C4-2B (cell line): Measurements from ENCODE around the gene CDH15.

Experiments used
- ZFX ChIP-seq: fragments of 450-650 bp; IDR thresholded peaks from 2 replicates; pipeline ENCODE4 v1.6.1; 2017
- TF ChIP-seq, protein P1 (sequence below): fragments of 450-650 bp; conservative IDR thresholded peaks from 2 replicates; pipeline ENCODE4 v1.5.1; 2017; ENCODE audit warnings: mild to moderate bottlenecking

DNA sequence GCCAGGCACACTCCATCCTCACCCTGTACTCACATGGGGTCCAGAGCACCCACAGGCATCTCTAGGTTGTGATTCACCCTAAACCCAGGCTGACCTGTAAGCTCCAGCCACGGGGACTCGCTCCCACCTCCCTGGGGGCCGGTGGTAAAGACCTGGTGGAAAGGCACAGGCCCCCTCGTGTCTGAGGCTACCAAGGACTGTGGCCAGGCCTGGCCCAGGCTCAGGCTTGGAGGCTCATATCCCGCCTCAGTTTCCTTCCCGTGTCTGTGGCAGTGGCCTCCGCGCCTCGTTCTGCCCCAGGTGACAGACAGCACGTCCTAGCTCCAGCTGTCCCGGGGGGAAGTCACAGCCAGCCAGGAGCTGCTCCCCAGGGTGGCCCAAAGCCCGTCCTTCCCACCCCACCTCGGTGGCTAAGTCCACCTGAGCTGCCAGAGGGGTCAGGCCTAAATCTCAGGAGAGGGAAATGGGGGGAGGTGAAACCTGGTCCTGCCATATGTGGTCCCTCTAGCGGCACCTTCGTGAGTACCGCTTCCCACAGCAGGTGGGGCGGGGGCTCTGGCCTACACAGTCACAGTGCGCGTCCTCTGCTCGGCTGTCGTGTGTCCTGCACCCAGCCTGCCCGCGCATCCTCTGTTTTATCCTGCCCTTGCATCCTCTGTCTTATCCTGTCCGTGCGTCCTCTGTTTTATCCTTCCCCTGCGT is 12.6 kb downstream of the CDH15 start:
- TF ChIP-seq, protein P1, sequence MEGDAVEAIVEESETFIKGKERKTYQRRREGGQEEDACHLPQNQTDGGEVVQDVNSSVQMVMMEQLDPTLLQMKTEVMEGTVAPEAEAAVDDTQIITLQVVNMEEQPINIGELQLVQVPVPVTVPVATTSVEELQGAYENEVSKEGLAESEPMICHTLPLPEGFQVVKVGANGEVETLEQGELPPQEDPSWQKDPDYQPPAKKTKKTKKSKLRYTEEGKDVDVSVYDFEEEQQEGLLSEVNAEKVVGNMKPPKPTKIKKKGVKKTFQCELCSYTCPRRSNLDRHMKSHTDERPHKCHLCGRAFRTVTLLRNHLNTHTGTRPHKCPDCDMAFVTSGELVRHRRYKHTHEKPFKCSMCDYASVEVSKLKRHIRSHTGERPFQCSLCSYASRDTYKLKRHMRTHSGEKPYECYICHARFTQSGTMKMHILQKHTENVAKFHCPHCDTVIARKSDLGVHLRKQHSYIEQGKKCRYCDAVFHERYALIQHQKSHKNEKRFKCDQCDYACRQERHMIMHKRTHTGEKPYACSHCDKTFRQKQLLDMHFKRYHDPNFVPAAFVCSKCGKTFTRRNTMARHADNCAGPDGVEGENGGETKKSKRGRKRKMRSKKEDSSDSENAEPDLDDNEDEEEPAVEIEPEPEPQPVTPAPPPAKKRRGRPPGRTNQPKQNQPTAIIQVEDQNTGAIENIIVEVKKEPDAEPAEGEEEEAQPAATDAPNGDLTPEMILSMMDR: no peak
- TF ChIP-seq ZFX: no peak
